HepG2 (cell line): ENCODE data around the gene SAC3D1. TPM values are rescaled to one million over a fixed set of nuclear protein-coding genes. Genes with fewer than 3 reads are reported as not detected.

Source experiments
- ATAC-seq: fragments of 200-7000 bp; cut with Tn5 transposase; 3 replicates; pipeline ENCODE4 v1.9.1; 2020; ENCODE audit warnings: mild to moderate bottlenecking, moderate library complexity
- BruUV-seq: library from RNA; stranded (reverse); fragments of 400-500 nt; replicated peaks from 2 replicates; lab custom pipeline; 2021; lab: Mats Ljungman, UMichigan
- CTCF ChIA-PET: fragments of 300-600 bp; formaldehyde crosslinking; extraction: SDS; loops from one replicate; lab custom pipeline; 2021; ENCODE audit warnings: low total read pairs, inconsistent platforms, low intra/inter-chr PET ratio; lab: Yijun Ruan, JAX
- POLR2A ChIA-PET: fragments of 350-600 bp; sonication (Branson Sonifier 250); formaldehyde crosslinking; loops from one replicate; lab custom pipeline; 2020; ENCODE audit warnings: antibody characterized with exemption, inconsistent platforms; lab: Yijun Ruan, JAX
- DNase-seq: peaks from one replicate; pipeline ENCODE4 v3.0.0-alpha.2; 2015; ENCODE audit warnings: low spot score
- FAIRE-seq: peaks from 3 replicates; lab custom pipeline; 2011; peaks lifted over from hg19 to GRCh38; lab: Jason Lieb, UNC
- H2AFZ ChIP-seq: one replicate; pipeline ENCODE4 v1.6.1; 2011; ENCODE audit warnings: low read length, inconsistent platforms
- H3K27ac ChIP-seq: fragments of 300-600 bp; 3 replicates; pipeline ENCODE4 v1.8.0; 2011; ENCODE audit warnings: mixed run types, mild to moderate bottlenecking, mixed read lengths, low read length, inconsistent platforms; ENCODE audit not compliant: insufficient read depth; ENCODE audit errors: extremely low read length
- H3K27me3 ChIP-seq, 2 experiments: fragments of 200-600 bp in 1 of 2; 2 replicates in 1 of 2; 3 replicates in 1 of 2; pipeline versions ENCODE4 v1.6.0 to v1.8.0; 2011; ENCODE audit warnings: low read length in 2 of 2, mild to moderate bottlenecking in 2 of 2, moderate library complexity in 2 of 2, inconsistent platforms in 1 of 2; ENCODE audit not compliant: insufficient read depth in 2 of 2, control insufficient read depth in 1 of 2
- H3K36me3 ChIP-seq, 2 experiments: fragments of 200-600 bp in 1 of 2; replicated peaks in 1 of 2; 2 replicates in 1 of 2; 3 replicates in 1 of 2; pipeline versions ENCODE4 v1.5.1 to v1.8.0; 2011; ENCODE audit warnings: low read length in 2 of 2, inconsistent platforms in 1 of 2; ENCODE audit not compliant: insufficient read depth in 2 of 2, control insufficient read depth in 1 of 2
- H3K4me1 ChIP-seq: 2 replicates; pipeline ENCODE4 v1.5.1; 2012; ENCODE audit warnings: low read length, inconsistent platforms; ENCODE audit not compliant: insufficient read depth
- H3K4me2 ChIP-seq: 2 replicates; pipeline ENCODE4 v1.6.0; 2011; ENCODE audit warnings: low read depth, low read length, inconsistent platforms
- H3K4me3 ChIP-seq, 3 experiments: fragments of 200-600 bp in 1 of 3; sonication (generic), shearing (Covaris generic) in 1 of 3; replicated peaks in 1 of 3; 2 replicates each; pipeline ENCODE4 v1.5.1; 2011 to 2016; ENCODE audit warnings: low read length in 3 of 3, inconsistent platforms in 2 of 3, low read depth in 2 of 3, mild to moderate bottlenecking in 2 of 3, control low read depth in 1 of 3, mixed read lengths in 1 of 3; ENCODE audit not compliant: insufficient read depth in 1 of 3
- H3K79me2 ChIP-seq: one replicate; pipeline ENCODE4 v1.6.1; 2011; ENCODE audit warnings: low read length, inconsistent platforms; ENCODE audit not compliant: insufficient read depth
- H3K9ac ChIP-seq: 2 replicates; pipeline ENCODE4 v1.6.0; 2011; ENCODE audit warnings: mild to moderate bottlenecking, low read depth, low read length, inconsistent platforms; ENCODE audit not compliant: insufficient read depth
- H3K9me3 ChIP-seq: 2 replicates; pipeline ENCODE4 v1.5.1; 2012; ENCODE audit warnings: mild to moderate bottlenecking, low read length
- H4K20me1 ChIP-seq: 2 replicates; pipeline ENCODE4 v1.6.0; 2011; ENCODE audit warnings: inconsistent platforms, mild to moderate bottlenecking, low read length, moderate library complexity; ENCODE audit not compliant: insufficient read depth
- CTCF ChIP-seq: sonication (generic); formaldehyde crosslinking; IDR thresholded peaks from 2 replicates; pipeline ENCODE4 v1.5.0; 2020; ENCODE audit warnings: mild to moderate bottlenecking, missing genetic modification reagents, moderate library complexity
- DDIT3 ChIP-seq: sonication (generic); formaldehyde crosslinking; IDR thresholded peaks from 2 replicates; pipeline ENCODE4 v1.4.0; 2020; ENCODE audit warnings: mild to moderate bottlenecking, missing genetic modification reagents
- EP300 ChIP-seq, 3 experiments: sonication (generic) in 1 of 3; formaldehyde crosslinking in 1 of 3; IDR thresholded peaks; 2 replicates each; pipeline versions ENCODE4 v1.5.1 to v1.6.1; 2011 to 2020; ENCODE audit warnings: low read depth in 2 of 3, low read length in 2 of 3, borderline replicate concordance in 1 of 3, improper control_type of control experiment in 1 of 3, mild to moderate bottlenecking in 1 of 3, missing genetic modification reagents in 1 of 3, moderate library complexity in 1 of 3
- KLF9 ChIP-seq: IDR thresholded peaks from 2 replicates; pipeline ENCODE4 v1.6.1; 2016; ENCODE audit warnings: low read depth
- NCOA5 ChIP-seq: sonication (generic); formaldehyde crosslinking; IDR thresholded peaks from 2 replicates; pipeline ENCODE4 v1.4.0; 2020; ENCODE audit warnings: missing genetic modification reagents
- NFKB2 ChIP-seq: sonication (generic); formaldehyde crosslinking; IDR thresholded peaks from 2 replicates; pipeline ENCODE4 v1.4.0; 2020; ENCODE audit warnings: missing genetic modification reagents, borderline replicate concordance
- NR2F6 ChIP-seq, 2 experiments: IDR thresholded peaks; 2 replicates each; pipeline ENCODE4 v1.6.1; 2016; ENCODE audit warnings: antibody characterized with exemption in 1 of 2, mild to moderate bottlenecking in 1 of 2
- SPEN ChIP-seq: sonication (generic); formaldehyde crosslinking; IDR thresholded peaks from 2 replicates; pipeline ENCODE4 v1.5.1; 2020; ENCODE audit warnings: low read depth, mild to moderate bottlenecking, missing genetic modification reagents
- TARDBP ChIP-seq: sonication (generic); formaldehyde crosslinking; IDR thresholded peaks from 2 replicates; pipeline ENCODE4 v1.8.0; 2022; ENCODE audit warnings: mild to moderate bottlenecking, missing genetic modification reagents
- ZNF10 ChIP-seq: sonication (generic); formaldehyde crosslinking; IDR thresholded peaks from 2 replicates; pipeline ENCODE4 v1.4.0; 2020; ENCODE audit warnings: mild to moderate bottlenecking, low read depth, missing genetic modification reagents, borderline replicate concordance
- ZNF101 ChIP-seq: sonication (generic); formaldehyde crosslinking; IDR thresholded peaks from 2 replicates; pipeline ENCODE4 v1.4.0; 2020; ENCODE audit warnings: mild to moderate bottlenecking, low read depth, missing genetic modification reagents, borderline replicate concordance
- ZNF264 ChIP-seq: sonication (generic); formaldehyde crosslinking; IDR thresholded peaks from 2 replicates; pipeline ENCODE4 v1.4.0; 2020; ENCODE audit warnings: missing genetic modification reagents
- ZNF329 ChIP-seq: sonication (generic); formaldehyde crosslinking; IDR thresholded peaks from 2 replicates; pipeline ENCODE4 v1.9.0; 2021; ENCODE audit warnings: low read depth, mild to moderate bottlenecking, missing genetic modification reagents
- ZNF556 ChIP-seq: sonication (generic); formaldehyde crosslinking; IDR thresholded peaks from 2 replicates; pipeline ENCODE4 v1.4.0; 2020; ENCODE audit warnings: mild to moderate bottlenecking, missing genetic modification reagents, borderline replicate concordance
- ZNF652 ChIP-seq: IDR thresholded peaks from 2 replicates; pipeline ENCODE4 v1.6.1; 2016; ENCODE audit warnings: low read depth, borderline replicate concordance
- ZSCAN31 ChIP-seq: sonication (generic); formaldehyde crosslinking; IDR thresholded peaks from 2 replicates; pipeline ENCODE4 v1.5.0; 2020; ENCODE audit warnings: low read depth, mild to moderate bottlenecking, missing genetic modification reagents
- WGBS: methylation state at CpG from one replicate; pipeline ENCODE4 v1.1.6; 2017; ENCODE audit warnings: low lambda C conversion rate; 5-methylcytosine and 5-hydroxymethylcytosine counted together
- in situ Hi-C: cut with HindIII; loops from 2 replicates; pipeline ENCODE4 v1.10.0; 2017; ENCODE audit warnings: low pct_unique_long_range_greater_than_20kb; ENCODE audit not compliant: extremely low pct_ligation_motif_present
- intact Hi-C: fragments of 100-400 bp; cut with micrococcal nuclease; formaldehyde crosslinking; loops from one replicate; pipeline ENCODE4 v1.10.0; 2022; ENCODE audit not compliant: unreplicated experiment
- polyA plus RNA-seq, 8 experiments: library from polyadenylated mRNA; depleted of rRNA in 3 of 8; stranded (reverse) in 7 of 8; unstranded in 1 of 8; fragments of >200 nt; fragmentation: Illumina TruSeq in 4 of 8; extraction: Trizol in 4 of 8; gene quantifications; 2 replicates each; pipeline versions ENCODE4 v1.2.1 to v1.2.3, GENCODE V29; 2011 to 2016; ENCODE audit warnings: low read depth in 4 of 8, missing spikeins in 1 of 8, mixed read lengths in 1 of 8; ENCODE audit not compliant: insufficient read depth in 1 of 8
- total RNA-seq, 5 experiments: library from RNA; depleted of rRNA; stranded (reverse); fragments of >200 nt; fragmentation: Illumina TruSeq; extraction: Trizol; gene quantifications; 2 replicates each; pipeline ENCODE4 v1.2.3, GENCODE V29; 2016; ENCODE audit warnings: low read depth in 1 of 5

SAC3D1 gene
- total and polyA plus RNA-seq, 2 of the 13 experiments (the other 11 are each of a cell fraction or from before 2014, with no cell fraction given): 7.4 to 36.3 TPM

GRCh38 chr11:65008016-65008415 lies 33.0 kb upstream of the SAC3D1 start:
- CTCF ChIA-PET: no interaction called here
- no peak overlapping the region for H3K9ac ChIP-seq
- H3K79me2 ChIP-seq: no peaks in the 10 kb centered on the region
- FAIRE-seq (no peak), ATAC-seq (no peak), DNase-seq (no peak)
- H3K27ac ChIP-seq: no peak overlapping the region
- WGBS: 26% methylated on average over 7 of the region's 7 CpGs
- peak; percentile 48; the same call in 1 of the 2 replicates for TF ChIP-seq ZNF652
- no peak for TF ChIP-seq EP300 (IDR thresholded peaks at IDR 0.05; ENCODE audit: low read depth in 2 of 2, low read length in 2 of 2)
- TF ChIP-seq EP300 (CRISPR knock-in tag; IDR thresholded peaks at IDR 0.05; ENCODE audit: borderline replicate concordance): no peak
- TF ChIP-seq CTCF (CRISPR knock-in tag): 0 out of 2 replicates have a peak, but pooled peaks have one; percentile 7
- in situ Hi-C loops: no loop called here
- POLR2A ChIA-PET: interaction anchor here (1.0 to 1.7 kb wide), 2 partner anchors 10 to 11 kb away, joined by 3 read pairs; partner anchors contain the start of gene BATF2
- intact Hi-C loops: no loop called here
- H3K36me3 ChIP-seq: no peaks in the 10 kb centered on the region
- no TSS peak for BruUV-seq
- H2AFZ ChIP-seq: no peak overlapping the region
- H3K4me3 ChIP-seq: no peak overlapping the region
- H4K20me1 ChIP-seq: no peaks in the 10 kb centered on the region
- H3K27me3 ChIP-seq: peaks cover 0 to 6% of the 10 kb centered on the region in 2 experiments; a peak in 2 of 5 replicates
- no peaks in the 10 kb centered on the region for H3K9me3 ChIP-seq
- H3K4me2 ChIP-seq: no peak overlapping the region
- peaks cover 42% of the 10 kb centered on the region for H3K4me1 ChIP-seq

GRCh38 chr11:65008873-65009272 lies 32.1 kb upstream of the SAC3D1 start:
- FAIRE-seq: no peak
- Histone ChIP-seq H3K9ac (no peak overlapping the region), H3K27me3 (peaks cover 0 to 6% of the 10 kb centered on the region in 2 experiments; a peak in 2 of 5 replicates), H3K36me3 (no peaks in the 10 kb centered on the region), H4K20me1 (no peaks in the 10 kb centered on the region), H3K9me3 (no peaks in the 10 kb centered on the region), H3K4me1 (peaks cover 43% of the 10 kb centered on the region), H2AFZ (no peak overlapping the region), H3K4me2 (no peak overlapping the region), H3K27ac (no peak overlapping the region), H3K79me2 (no peaks in the 10 kb centered on the region), H3K4me3 (no peak overlapping the region)
- CTCF ChIA-PET: no interaction called here
- ATAC-seq: no peak
- POLR2A ChIA-PET: interaction anchor here (1.0 to 1.7 kb wide), 2 partner anchors 10 to 12 kb away, joined by 3 read pairs; partner anchors contain the start of gene BATF2
- in situ Hi-C loops: no loop called here
- intact Hi-C loops: no loop called here
- 20% methylated on average over 2 of the region's 2 CpGs for WGBS
- DNase-seq: no peak
- no TSS peak for BruUV-seq
- no peak for TF ChIP-seq SPEN (CRISPR knock-in tag)
- TF ChIP-seq ZNF264 (CRISPR knock-in tag): no peak
- no peak for TF ChIP-seq ZNF556 (CRISPR knock-in tag)
- no peak for TF ChIP-seq ZNF101 (CRISPR knock-in tag)
- TF ChIP-seq ZNF329: no peak
- TF ChIP-seq ZNF10: no peak
- TF ChIP-seq DDIT3 (CRISPR knock-in tag): no peak
- TF ChIP-seq NCOA5 (CRISPR knock-in tag): no peak
- TF ChIP-seq NFKB2: no peak
- TF ChIP-seq TARDBP (CRISPR knock-in tag): no peak
- TF ChIP-seq KLF9 (CRISPR knock-in tag): no peak
- TF ChIP-seq ZSCAN31 (CRISPR knock-in tag): no peak
- no peak for TF ChIP-seq NR2F6 (IDR thresholded peaks at IDR 0.05)
- TF ChIP-seq NR2F6 (CRISPR knock-in tag; IDR thresholded peaks at IDR 0.05): no peak
